ENCODE measurements around the gene BTBD6. TPM values are rescaled to one million over a fixed set of nuclear protein-coding genes. Genes with fewer than 3 reads are reported as not detected.

The BTBD6 gene
- total RNA-seq, 3 donors from 2014 or later: 45.7 to 55.8 (median 46.7) TPM

- ATAC-seq: no peak
- H3K9me3 ChIP-seq: no peaks in the 10 kb centered on the region
- no peak for DNase-seq
- no peaks in the 10 kb centered on the region for H3K4me1 ChIP-seq (ENCODE audit: low read depth)
- H3K36me3 ChIP-seq (ENCODE audit: low read depth): no peaks in the 10 kb centered on the region
- TF ChIP-seq, protein P1, sequence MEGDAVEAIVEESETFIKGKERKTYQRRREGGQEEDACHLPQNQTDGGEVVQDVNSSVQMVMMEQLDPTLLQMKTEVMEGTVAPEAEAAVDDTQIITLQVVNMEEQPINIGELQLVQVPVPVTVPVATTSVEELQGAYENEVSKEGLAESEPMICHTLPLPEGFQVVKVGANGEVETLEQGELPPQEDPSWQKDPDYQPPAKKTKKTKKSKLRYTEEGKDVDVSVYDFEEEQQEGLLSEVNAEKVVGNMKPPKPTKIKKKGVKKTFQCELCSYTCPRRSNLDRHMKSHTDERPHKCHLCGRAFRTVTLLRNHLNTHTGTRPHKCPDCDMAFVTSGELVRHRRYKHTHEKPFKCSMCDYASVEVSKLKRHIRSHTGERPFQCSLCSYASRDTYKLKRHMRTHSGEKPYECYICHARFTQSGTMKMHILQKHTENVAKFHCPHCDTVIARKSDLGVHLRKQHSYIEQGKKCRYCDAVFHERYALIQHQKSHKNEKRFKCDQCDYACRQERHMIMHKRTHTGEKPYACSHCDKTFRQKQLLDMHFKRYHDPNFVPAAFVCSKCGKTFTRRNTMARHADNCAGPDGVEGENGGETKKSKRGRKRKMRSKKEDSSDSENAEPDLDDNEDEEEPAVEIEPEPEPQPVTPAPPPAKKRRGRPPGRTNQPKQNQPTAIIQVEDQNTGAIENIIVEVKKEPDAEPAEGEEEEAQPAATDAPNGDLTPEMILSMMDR (IDR thresholded peaks at IDR 0.05): no peak
- H3K4me3 ChIP-seq: no peak overlapping the region
- intact Hi-C loops (cut with DNase I, micrococcal nuclease): no loop called here
Measured at GRCh38 chr14:105216490-105217247, 31.7 kb upstream of the BTBD6 start.

GRCh38 chr14:105217774-105218173 is 30.6 kb upstream of the BTBD6 start:
- H3K4me1 ChIP-seq (ENCODE audit: low read depth): no peaks in the 10 kb centered on the region
- DNase-seq (no peak), ATAC-seq (no peak)
- TF ChIP-seq, protein P1 (IDR thresholded peaks at IDR 0.05): no peak
- H3K9me3 ChIP-seq: no peaks in the 10 kb centered on the region
- no peak overlapping the region for H3K4me3 ChIP-seq
- intact Hi-C loops (cut with DNase I, micrococcal nuclease): no loop called here
- H3K36me3 ChIP-seq (ENCODE audit: low read depth): no peaks in the 10 kb centered on the region

DNA sequence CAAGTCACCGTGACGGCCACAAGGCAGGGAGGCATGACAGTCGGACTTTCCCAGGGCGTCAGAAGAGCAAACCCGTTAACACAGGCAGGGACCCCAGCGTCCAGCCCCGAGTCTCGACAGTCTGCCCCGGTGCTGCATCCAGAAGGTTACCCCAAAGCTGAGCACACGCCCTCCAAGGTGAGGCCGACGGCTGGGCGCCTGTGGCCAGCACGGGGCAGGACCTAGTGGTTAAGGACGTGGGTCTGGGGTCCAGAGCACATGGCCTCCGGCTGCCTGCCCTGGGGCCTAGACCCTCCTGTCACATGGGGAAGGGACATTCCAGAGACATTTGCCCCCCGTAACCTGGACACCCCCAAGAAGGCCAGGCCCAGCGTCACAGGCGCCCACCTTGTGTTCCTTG is 29.7 kb upstream of the BTBD6 start:
- ATAC-seq (no peak), DNase-seq (no peak)
- Histone ChIP-seq H3K36me3 (ENCODE audit: low read depth) (no peaks in the 10 kb centered on the region), H3K4me1 (ENCODE audit: low read depth) (no peaks in the 10 kb centered on the region), H3K4me3 (no peak overlapping the region), H3K9me3 (no peaks in the 10 kb centered on the region)
- TF ChIP-seq, protein P1 (IDR thresholded peaks at IDR 0.05): no peak
- intact Hi-C loops (cut with DNase I, micrococcal nuclease): no loop called here

- H3K9me3 ChIP-seq: no peaks in the 10 kb centered on the region
- no peaks in the 10 kb centered on the region for H3K36me3 ChIP-seq (ENCODE audit: low read depth)
- no peaks in the 10 kb centered on the region for H3K4me1 ChIP-seq (ENCODE audit: low read depth)
- TF ChIP-seq, protein P1 (IDR thresholded peaks at IDR 0.05): no peak
- DNase-seq: no peak
- intact Hi-C loops (cut with DNase I, micrococcal nuclease): no loop called here
- no peak overlapping the region for H3K4me3 ChIP-seq
- ATAC-seq: no peak
Measured at GRCh38 chr14:105219043-105219612, 29.2 kb upstream of the BTBD6 start.

DNA sequence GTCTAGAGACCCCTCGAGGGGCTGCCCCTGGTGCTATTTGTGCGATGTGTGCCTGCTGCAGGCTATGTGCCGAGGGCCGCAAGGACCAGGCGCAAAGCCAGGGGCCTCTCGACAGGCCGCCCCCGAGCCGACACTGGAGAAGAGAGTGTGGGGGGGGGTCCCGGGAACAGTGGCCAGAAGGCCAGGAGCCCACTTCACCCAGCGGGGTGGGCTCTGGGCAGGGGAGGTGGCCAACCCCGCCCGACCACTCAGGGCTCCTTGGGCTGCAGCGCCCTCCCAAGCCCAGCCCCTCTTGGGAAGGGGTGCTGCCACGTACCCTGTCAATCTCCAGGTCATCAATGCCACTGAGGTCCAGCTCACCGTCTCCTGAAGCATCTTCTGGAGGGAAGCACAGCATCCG is 28.6 kb upstream of the BTBD6 start:
- Histone ChIP-seq H3K9me3 (no peaks in the 10 kb centered on the region), H3K4me3 (no peak overlapping the region), H3K36me3 (ENCODE audit: low read depth) (no peaks in the 10 kb centered on the region), H3K4me1 (ENCODE audit: low read depth) (no peaks in the 10 kb centered on the region)
- DNase-seq (no peak), ATAC-seq (no peak)
- intact Hi-C loops (cut with DNase I, micrococcal nuclease): no loop called here
- TF ChIP-seq, protein P1 (IDR thresholded peaks at IDR 0.05): no peak
